HG02798 (cell line): ENCODE results near the gene ERCC8.
A peak's percentile ranks its signal among the peaks of the same experiment; 100 is the strongest.
"Not testable (repeated sequence)": the region's sequence is repeated elsewhere in the genome, so short reads cannot be mapped to it uniquely, and the experiment has no call there.

Experiments
- ATAC-seq: cut with Tn5 transposase; IDR thresholded peaks from one replicate; pipeline ENCODE4 v1.9.1; 2021; ENCODE audit warnings: mild to moderate bottlenecking; ENCODE audit not compliant: unreplicated experiment, poor library complexity

ERCC8 gene

GRCh38 chr5:60927450-60927849, 17.4 kb downstream of the ERCC8 start:
- no peak for ATAC-seq

DNA sequence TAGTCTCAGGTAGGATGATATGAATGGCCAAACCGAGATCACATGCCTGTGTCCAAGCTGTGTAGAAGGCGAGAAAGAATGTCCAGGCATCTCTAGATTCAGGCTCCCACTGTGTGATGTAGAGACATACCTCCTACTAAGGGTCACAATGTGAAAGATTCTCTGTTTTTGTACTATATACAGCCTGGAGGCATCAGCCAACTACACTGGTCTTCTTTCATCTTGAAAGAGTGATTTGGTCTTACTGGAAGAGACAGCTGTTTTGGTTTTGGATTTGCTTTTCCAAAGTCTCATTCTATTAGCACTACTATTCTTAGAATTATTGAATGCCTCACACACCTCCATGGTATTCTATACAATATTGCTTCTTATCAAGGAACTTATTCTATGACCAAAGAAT, 26.4 kb downstream of the ERCC8 start:
- no peak for ATAC-seq

- no peak for ATAC-seq
Measured at GRCh38 chr5:60916646-60917045, 28.2 kb downstream of the ERCC8 start.

GRCh38 chr5:60903356-60903755, 41.5 kb downstream of the ERCC8 start:
- no peak for ATAC-seq

DNA sequence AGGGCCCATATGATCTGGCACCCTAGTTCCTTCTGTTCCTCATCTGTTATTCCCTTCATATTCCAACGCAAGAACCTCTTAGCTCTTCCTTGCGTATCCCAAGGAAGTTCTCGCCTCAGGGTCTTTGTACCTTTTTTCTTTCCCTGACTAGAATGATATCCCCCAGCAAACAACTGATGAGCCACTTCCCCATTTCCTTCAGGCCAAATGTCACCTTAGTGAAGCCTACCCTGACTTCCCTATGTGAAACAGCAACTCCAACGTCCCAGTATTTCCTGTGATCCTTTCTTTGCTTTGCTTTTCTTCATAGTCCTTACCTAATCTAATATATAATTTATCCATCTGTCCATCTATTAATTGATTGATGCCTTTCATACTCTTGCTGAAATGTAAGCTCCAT, 47.9 kb downstream of the ERCC8 start:
- ATAC-seq: no peak

DNA sequence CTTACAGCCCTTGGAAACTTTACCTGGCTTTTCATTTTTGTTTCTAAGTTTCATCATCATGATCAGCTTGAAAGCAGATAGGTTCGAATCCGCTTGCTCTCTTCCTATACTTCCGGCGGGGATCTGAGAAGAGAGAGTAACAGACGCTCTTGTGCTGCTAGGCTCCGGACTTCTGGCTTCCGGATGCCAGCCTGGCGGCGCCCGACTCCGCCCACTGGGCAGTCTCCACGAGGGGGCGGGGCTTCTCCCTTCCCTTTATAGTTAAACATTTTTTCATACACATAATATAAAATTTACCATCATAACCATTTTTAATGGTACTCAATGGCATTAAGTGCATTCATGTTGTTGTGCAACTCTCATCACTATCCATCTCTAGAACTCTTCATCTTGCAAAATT, 51.3 kb downstream of the ERCC8 start:
- no peak for ATAC-seq

DNA sequence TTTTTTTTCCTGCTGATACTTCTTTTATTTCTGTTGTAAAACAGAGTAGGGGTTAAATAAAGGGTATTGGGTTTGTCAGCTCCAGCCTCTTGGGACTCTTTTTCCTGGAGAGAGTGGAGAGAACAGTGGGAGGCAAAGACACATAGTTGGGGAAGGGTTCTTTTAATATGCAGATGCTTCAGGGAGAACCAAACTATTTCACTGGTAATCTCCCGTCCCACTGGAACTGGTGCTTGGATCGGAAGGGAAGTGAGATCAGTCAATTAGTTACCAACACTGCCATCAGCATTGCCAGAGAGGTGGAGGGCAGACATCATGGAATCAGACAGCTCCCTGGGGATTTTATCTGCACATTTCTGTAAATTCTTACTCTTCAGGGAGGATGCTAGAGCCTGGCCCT, 53.2 kb downstream of the ERCC8 start:
- no peak for ATAC-seq

- peak; percentile 56 for ATAC-seq
Measured at GRCh38 chr5:60888359-60889061, 56.4 kb downstream of the ERCC8 start.

- ATAC-seq: no peak
Measured at GRCh38 chr5:60887746-60888145, 57.1 kb downstream of the ERCC8 start.

GRCh38 chr5:60887096-60887495, 57.8 kb downstream of the ERCC8 start:
- no peak for ATAC-seq

GRCh38 chr5:60886158-60886557, 58.7 kb downstream of the ERCC8 start:
- no peak for ATAC-seq

DNA sequence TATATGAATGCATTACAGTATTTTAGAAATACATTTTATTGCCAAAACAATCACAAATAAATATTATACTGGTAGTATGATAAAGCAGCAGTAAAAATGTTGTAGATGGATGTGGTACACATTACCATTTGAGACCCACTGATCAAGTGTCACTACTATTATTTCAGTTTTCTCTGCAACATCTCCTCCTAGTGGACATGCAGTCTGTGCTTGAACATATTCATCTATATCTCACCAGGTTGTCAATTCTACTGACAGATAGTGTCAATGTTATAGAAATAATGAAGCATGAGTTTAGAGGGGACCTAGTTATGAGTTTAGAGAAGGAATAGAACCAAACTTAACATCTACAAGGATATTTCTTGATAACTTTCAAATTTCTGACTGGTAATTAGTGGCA, 61.6 kb downstream of the ERCC8 start:
- no peak for ATAC-seq

GRCh38 chr5:60872892-60873291, 72.0 kb downstream of the ERCC8 start:
- no peak for ATAC-seq

DNA sequence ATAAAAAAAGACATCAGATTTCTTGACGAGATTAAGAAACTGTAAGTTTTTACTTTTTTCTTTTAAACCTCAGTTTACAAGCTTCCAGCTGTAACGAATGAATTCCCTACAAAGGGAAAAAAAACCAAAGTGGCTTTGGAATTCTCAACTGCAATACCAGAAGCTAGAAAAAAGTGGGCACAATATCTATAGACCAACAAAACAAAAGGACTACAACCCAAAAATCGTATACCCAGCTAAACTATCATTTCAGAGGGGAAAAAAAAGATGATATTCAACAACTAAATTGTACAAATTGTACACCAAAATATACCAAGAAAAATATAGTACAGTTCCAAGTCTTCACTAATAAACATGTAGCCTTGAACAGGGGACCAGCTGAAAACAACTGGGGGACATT, 74.0 kb downstream of the ERCC8 start:
- no peak for ATAC-seq

DNA sequence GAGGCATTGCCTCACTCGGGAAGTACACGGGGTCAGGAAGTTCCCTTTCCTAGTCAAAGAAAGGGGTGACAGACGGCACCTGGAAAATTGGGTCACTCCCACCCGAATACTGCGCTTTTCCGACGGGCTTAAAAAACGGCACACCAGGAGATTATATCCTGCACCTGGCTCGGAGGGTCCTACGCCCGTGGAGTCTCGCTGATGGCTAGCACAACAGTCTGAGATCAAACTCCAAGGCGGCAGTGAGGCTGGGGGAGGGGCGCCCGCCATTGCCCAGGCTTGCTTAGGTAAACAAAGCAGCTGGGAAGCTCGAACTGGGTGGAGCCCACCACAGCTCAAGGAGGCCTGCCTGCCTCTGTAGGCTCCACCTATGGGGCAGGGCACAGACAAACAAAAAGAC, 84.3 kb downstream of the ERCC8 start:
- ATAC-seq: not testable (repeated sequence)

GRCh38 chr5:60856066-60856465, 88.8 kb downstream of the ERCC8 start:
- no peak for ATAC-seq

DNA sequence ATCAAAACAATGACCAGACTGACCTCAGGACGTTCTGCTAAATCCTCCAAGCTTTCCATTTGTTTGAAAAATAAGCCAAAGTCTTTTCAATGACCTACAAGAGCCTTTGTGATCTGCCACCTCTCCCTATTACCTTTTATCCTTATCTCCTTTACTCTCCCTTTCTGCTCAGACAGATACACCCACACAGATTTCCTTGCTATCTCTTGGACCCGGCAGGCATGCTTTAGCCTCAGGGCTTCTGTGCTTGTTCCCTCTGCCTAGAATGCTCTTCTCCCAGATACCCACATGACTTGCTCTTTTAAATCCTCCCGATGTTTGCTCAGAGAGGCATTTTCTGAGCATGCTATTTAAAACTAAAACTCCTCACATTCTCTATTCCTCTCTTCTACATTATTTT, 91.9 kb downstream of the ERCC8 start:
- ATAC-seq: no peak

DNA sequence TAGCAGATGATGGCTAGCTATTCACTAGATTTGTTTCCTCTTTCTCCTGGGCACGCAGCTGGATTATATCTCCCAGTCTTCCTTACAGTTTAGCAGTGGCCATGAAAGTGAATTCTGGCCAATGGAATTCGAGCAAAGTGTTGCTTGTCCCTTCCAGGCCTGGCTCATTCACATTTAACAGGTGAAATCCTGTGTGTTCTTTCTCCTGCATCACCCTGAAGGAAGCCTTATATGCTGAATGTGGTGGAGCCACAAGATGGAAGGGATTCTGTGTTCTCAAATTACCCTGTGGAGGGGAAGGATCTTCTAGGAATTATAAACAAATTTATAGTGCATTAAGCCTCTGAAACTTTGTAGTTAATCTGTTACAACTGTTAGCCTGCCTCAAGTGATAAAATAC, 92.6 kb downstream of the ERCC8 start:
- ATAC-seq: no peak

GRCh38 chr5:60851626-60852025, 93.2 kb downstream of the ERCC8 start:
- ATAC-seq: no peak

DNA sequence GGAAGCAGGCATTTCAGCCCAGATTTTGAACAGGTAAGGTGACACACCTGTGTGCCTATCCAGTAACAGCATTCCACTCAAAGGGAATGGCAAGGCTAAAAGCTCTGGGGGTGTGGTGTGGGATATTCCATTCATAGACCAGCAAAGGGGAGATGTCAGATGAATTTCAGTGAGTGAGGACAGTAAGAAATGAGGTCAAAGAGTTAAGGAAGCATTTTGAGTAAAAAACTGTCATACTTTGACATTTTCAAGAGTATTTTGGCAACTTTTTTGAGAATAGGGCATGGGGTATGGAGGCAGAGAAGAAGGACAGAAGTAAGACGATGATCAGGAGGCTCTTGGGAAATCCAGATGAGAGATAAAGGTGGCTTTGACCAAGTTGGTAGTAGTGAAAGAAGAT, 98.6 kb downstream of the ERCC8 start:
- ATAC-seq: no peak

GRCh38 chr5:60843936-60844905, 100.6 kb downstream of the ERCC8 start, which contains the start of gene ELOVL7:
ELOVL7 (minus strand) TSS chr5:60844269; CDS start chr5:60787397, 56,872 bp downstream.
- peak; percentile 94 for ATAC-seq
